H1 (cell line): ENCODE measurements around the gene EPHA2.

Experiments used
- CHD1 ChIP-seq: IDR thresholded peaks from 2 replicates; pipeline ENCODE4 v1.6.1; 2012; ENCODE audit warnings: low read depth, low read length, improper control_type of control experiment
- EZH2 ChIP-seq: fragments of 200-600 bp; sonication (generic); IDR thresholded peaks from 2 replicates; pipeline ENCODE4 v1.7.1; 2012; ENCODE audit warnings: low read depth, mild to moderate bottlenecking, moderate library complexity, low read length, inconsistent platforms; ENCODE audit not compliant: severe bottlenecking
- JUND ChIP-seq: IDR thresholded peaks from 2 replicates; pipeline ENCODE4 v1.6.1; 2011; ENCODE audit warnings: mild to moderate bottlenecking, improper control_type of control experiment, low read length
- POLR2A ChIP-seq, 2 experiments: IDR thresholded peaks; 1 replicate in 1 of 2; 2 replicates in 1 of 2; pipeline ENCODE4 v1.6.1; 2011; ENCODE audit warnings: low read depth in 2 of 2, low read length in 2 of 2, mild to moderate bottlenecking in 2 of 2; ENCODE audit errors: control extremely low read depth in 1 of 2
- POU5F1 ChIP-seq: IDR thresholded peaks from 2 replicates; pipeline ENCODE4 v1.6.1; 2011; ENCODE audit warnings: low read depth, mild to moderate bottlenecking, low read length, moderate library complexity
- SP1 ChIP-seq: IDR thresholded peaks from 2 replicates; pipeline ENCODE4 v1.6.1; 2011; ENCODE audit warnings: low read depth, low read length
- TF ChIP-seq, protein P1 (sequence below), 3 experiments: IDR thresholded peaks; 1 replicate in 2 of 3; 2 replicates in 1 of 3; pipeline versions ENCODE4 v1.5.1 to v1.6.1; 2011; ENCODE audit warnings: low read length in 3 of 3, mild to moderate bottlenecking in 3 of 3, inconsistent platforms in 2 of 3, low read depth in 1 of 3, moderate library complexity in 1 of 3; ENCODE audit not compliant: insufficient read depth in 1 of 3; ENCODE audit errors: control extremely low read depth in 1 of 3

DNA sequence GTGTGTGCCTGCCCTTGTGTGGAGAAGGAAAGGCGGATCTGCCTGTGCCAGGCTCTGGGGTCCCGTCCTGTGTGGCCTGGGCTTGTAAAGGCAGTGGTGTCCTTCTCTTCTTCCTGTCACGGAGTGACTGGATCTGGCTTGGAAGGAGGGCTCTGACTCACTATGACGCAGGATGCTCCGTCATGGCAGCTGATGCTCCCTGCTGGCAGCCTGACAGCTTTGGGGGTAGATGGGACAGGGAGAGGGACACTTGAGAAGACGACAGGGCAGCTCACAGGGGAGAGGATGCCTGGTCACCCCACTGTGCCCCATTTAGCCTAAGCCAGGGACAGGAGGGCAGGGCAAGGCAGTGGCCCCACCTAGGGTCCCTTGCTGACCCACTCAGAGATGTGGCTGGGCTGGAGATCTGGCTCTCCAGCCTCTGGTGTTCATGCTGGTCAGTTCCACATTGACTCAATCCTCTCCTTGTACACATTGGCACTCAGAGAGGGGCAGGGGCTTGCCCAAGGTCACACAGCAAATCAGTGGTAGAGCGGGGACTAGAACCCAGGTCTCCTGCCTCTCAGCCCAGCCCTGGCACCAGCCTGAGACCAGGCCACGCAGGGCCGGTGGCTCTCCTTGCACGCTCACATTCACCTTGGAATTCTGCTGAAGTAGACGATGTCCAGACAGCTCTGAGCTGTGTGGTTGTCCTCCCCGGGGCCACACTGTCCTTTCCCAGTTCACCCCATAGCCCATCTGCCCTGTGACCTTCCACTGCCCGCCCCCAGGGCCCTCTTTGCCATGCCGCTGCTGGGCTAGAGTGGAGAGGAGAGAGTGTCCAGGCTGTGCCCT, 79.6 kb downstream of the EPHA2 start:
- TF ChIP-seq, protein P1, sequence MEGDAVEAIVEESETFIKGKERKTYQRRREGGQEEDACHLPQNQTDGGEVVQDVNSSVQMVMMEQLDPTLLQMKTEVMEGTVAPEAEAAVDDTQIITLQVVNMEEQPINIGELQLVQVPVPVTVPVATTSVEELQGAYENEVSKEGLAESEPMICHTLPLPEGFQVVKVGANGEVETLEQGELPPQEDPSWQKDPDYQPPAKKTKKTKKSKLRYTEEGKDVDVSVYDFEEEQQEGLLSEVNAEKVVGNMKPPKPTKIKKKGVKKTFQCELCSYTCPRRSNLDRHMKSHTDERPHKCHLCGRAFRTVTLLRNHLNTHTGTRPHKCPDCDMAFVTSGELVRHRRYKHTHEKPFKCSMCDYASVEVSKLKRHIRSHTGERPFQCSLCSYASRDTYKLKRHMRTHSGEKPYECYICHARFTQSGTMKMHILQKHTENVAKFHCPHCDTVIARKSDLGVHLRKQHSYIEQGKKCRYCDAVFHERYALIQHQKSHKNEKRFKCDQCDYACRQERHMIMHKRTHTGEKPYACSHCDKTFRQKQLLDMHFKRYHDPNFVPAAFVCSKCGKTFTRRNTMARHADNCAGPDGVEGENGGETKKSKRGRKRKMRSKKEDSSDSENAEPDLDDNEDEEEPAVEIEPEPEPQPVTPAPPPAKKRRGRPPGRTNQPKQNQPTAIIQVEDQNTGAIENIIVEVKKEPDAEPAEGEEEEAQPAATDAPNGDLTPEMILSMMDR (IDR thresholded peaks at IDR 0.05; ENCODE audit: control extremely low read depth in 1 of 3, insufficient read depth in 1 of 3, low read depth in 1 of 3, low read length in 3 of 3), result no peak
- TF ChIP-seq POU5F1 (no peak), CHD1 (no peak), POLR2A (IDR thresholded peaks at IDR 0.05; ENCODE audit: control extremely low read depth in 1 of 2, low read depth in 2 of 2, low read length in 2 of 2) (no peak), SP1 (no peak), EZH2 (no peak), JUND (no peak)
